Measurements from ENCODE around the gene FMN2.

- no peak for TF ChIP-seq CTCF (IDR thresholded peaks at IDR 0.05; ENCODE audit: poor library complexity)
- no peak for TF ChIP-seq EZH2phosphoT487 (IDR thresholded peaks at IDR 0.05; ENCODE audit: low read depth, severe bottlenecking, unreplicated experiment)
- TF ChIP-seq EZH2 (IDR thresholded peaks at IDR 0.05; ENCODE audit: borderline replicate concordance) = no peak
Observed at GRCh38 chr1:240255922-240256321, 164.2 kb downstream of the FMN2 start.
